GM12801 (cell line): ENCODE data around the gene ANKRD49.

Source experiments
- CTCF ChIP-seq: IDR thresholded peaks from one replicate; pipeline ENCODE4 v1.5.1; 2011; ENCODE audit warnings: control low read depth; ENCODE audit not compliant: insufficient read length; ENCODE audit errors: extremely low read depth

ANKRD49 gene

GRCh38 chr11:94454301-94454700, 39.5 kb upstream of the ANKRD49 start:
- no peak for TF ChIP-seq CTCF

- TF ChIP-seq CTCF: no peak
Observed at GRCh38 chr11:94455861-94456260, 37.9 kb upstream of the ANKRD49 start.

- TF ChIP-seq CTCF: no peak
Observed at GRCh38 chr11:94457118-94458029, 36.4 kb upstream of the ANKRD49 start.

GRCh38 chr11:94459576-94459975, 34.2 kb upstream of the ANKRD49 start:
- no peak for TF ChIP-seq CTCF

- TF ChIP-seq CTCF: no peak
Observed at GRCh38 chr11:94469416-94469815, 24.4 kb upstream of the ANKRD49 start.

GRCh38 chr11:94472916-94473799, 20.6 kb upstream of the ANKRD49 start:
- TF ChIP-seq CTCF: no peak

GRCh38 chr11:94477624-94478023, 16.2 kb upstream of the ANKRD49 start:
- no peak for TF ChIP-seq CTCF
